Muscle layer of duodenum (tissue), 2 donors: ENCODE results near the gene LRRC14B.
"Not testable (repeated sequence)": the region's sequence is repeated elsewhere in the genome, so short reads cannot be mapped to it uniquely, and the experiment has no call there.

Source experiments
- H3K27ac ChIP-seq: one replicate; pipeline ENCODE4 v1.7.0; 2013; ENCODE audit warnings: mild to moderate bottlenecking, low read length
- H3K27me3 ChIP-seq: one replicate; pipeline ENCODE4 v1.7.0; 2013; ENCODE audit warnings: low read depth, mild to moderate bottlenecking, control low read depth, low read length
- H3K36me3 ChIP-seq, 2 donors: one replicate each; pipeline ENCODE4 v1.7.0; 2013; ENCODE audit warnings: low read length in 2 of 2, control low read depth in 1 of 2, mild to moderate bottlenecking in 1 of 2; ENCODE audit not compliant: insufficient read depth in 2 of 2, control insufficient read depth in 1 of 2
- H3K4me1 ChIP-seq, 2 donors: one replicate each; pipeline ENCODE4 v1.7.0; 2013; ENCODE audit warnings: low read length in 2 of 2, mild to moderate bottlenecking in 2 of 2, control low read depth in 1 of 2, moderate library complexity in 1 of 2; ENCODE audit not compliant: insufficient read depth in 2 of 2, control insufficient read depth in 1 of 2
- H3K4me3 ChIP-seq, 2 donors: one replicate each; pipeline ENCODE4 v1.7.0; 2013; ENCODE audit warnings: low read length in 2 of 2, low read depth in 1 of 2, mild to moderate bottlenecking in 1 of 2
- H3K9me3 ChIP-seq, 2 donors: one replicate each; pipeline ENCODE4 v1.7.0; 2013; ENCODE audit warnings: low read length in 2 of 2, control low read depth in 1 of 2, mild to moderate bottlenecking in 1 of 2; ENCODE audit not compliant: control insufficient read depth in 1 of 2
- donor health status: healthy.

The LRRC14B gene

GRCh38 chr5:161803-162110 is 29.5 kb upstream of the LRRC14B start:
- Histone ChIP-seq H3K4me1 (no peaks in the 10 kb centered on the region), H3K9me3 (no peaks in the 10 kb centered on the region), H3K36me3 (no peaks in the 10 kb centered on the region), H3K27ac (no peak overlapping the region), H3K27me3 (no peaks in the 10 kb centered on the region), H3K4me3 (no peak overlapping the region)

- Histone ChIP-seq H3K4me1 (no peaks in the 10 kb centered on the region), H3K36me3 (no peaks in the 10 kb centered on the region), H3K4me3 (no peak overlapping the region), H3K9me3 (no peaks in the 10 kb centered on the region), H3K27me3 (no peaks in the 10 kb centered on the region), H3K27ac (no peak overlapping the region)
Observed at GRCh38 chr5:162190-162564, 29.1 kb upstream of the LRRC14B start.

GRCh38 chr5:162565-163337 is 28.5 kb upstream of the LRRC14B start:
- H3K27ac ChIP-seq, result no peak overlapping the region
- H3K9me3 ChIP-seq, result no peaks in the 10 kb centered on the region
- no peaks in the 10 kb centered on the region for H3K36me3 ChIP-seq
- H3K27me3 ChIP-seq, result no peaks in the 10 kb centered on the region
- H3K4me3 ChIP-seq, result no peak overlapping the region
- no peaks in the 10 kb centered on the region for H3K4me1 ChIP-seq

GRCh38 chr5:163338-163620 is 28.0 kb upstream of the LRRC14B start:
- H3K36me3 ChIP-seq, result no peaks in the 10 kb centered on the region
- no peak overlapping the region for H3K4me3 ChIP-seq
- no peaks in the 10 kb centered on the region for H3K9me3 ChIP-seq
- no peaks in the 10 kb centered on the region for H3K27me3 ChIP-seq
- H3K4me1 ChIP-seq, result peaks cover 0 to 3% of the 10 kb centered on the region in 2 donors
- no peak overlapping the region for H3K27ac ChIP-seq

- no peaks in the 10 kb centered on the region for H3K36me3 ChIP-seq
- no peak overlapping the region for H3K4me3 ChIP-seq
- no peak overlapping the region for H3K27ac ChIP-seq
- no peaks in the 10 kb centered on the region for H3K27me3 ChIP-seq
- peaks cover 0 to 4% of the 10 kb centered on the region in 2 donors for H3K4me1 ChIP-seq
- no peaks in the 10 kb centered on the region for H3K9me3 ChIP-seq
Observed at GRCh38 chr5:163841-164240, 27.5 kb upstream of the LRRC14B start.

- no peaks in the 10 kb centered on the region for H3K27me3 ChIP-seq
- peaks cover 0 to 4% of the 10 kb centered on the region in 2 donors for H3K4me1 ChIP-seq
- no peaks in the 10 kb centered on the region for H3K36me3 ChIP-seq
- H3K27ac ChIP-seq, result no peak overlapping the region
- H3K4me3 ChIP-seq, result no peak overlapping the region
- no peaks in the 10 kb centered on the region for H3K9me3 ChIP-seq
Observed at GRCh38 chr5:164244-164643, 27.1 kb upstream of the LRRC14B start.

GRCh38 chr5:164783-165182 is 26.5 kb upstream of the LRRC14B start:
- not testable (repeated sequence) for H3K36me3 ChIP-seq, H3K4me1 ChIP-seq, H3K4me3 ChIP-seq, H3K27ac ChIP-seq, H3K9me3 ChIP-seq, H3K27me3 ChIP-seq

- Histone ChIP-seq H3K9me3 (no peaks in the 10 kb centered on the region), H3K4me3 (no peak overlapping the region), H3K27me3 (no peaks in the 10 kb centered on the region), H3K4me1 (peaks cover 0 to 4% of the 10 kb centered on the region in 2 donors), H3K36me3 (no peaks in the 10 kb centered on the region), H3K27ac (no peak overlapping the region)
Observed at GRCh38 chr5:166441-167372, 24.6 kb upstream of the LRRC14B start.

- H3K9me3 ChIP-seq, result no peaks in the 10 kb centered on the region
- H3K36me3 ChIP-seq, result no peaks in the 10 kb centered on the region
- peaks cover 0 to 4% of the 10 kb centered on the region in 2 donors for H3K4me1 ChIP-seq
- no peaks in the 10 kb centered on the region for H3K27me3 ChIP-seq
- H3K27ac ChIP-seq, result no peak overlapping the region
- H3K4me3 ChIP-seq, result no peak overlapping the region
Observed at GRCh38 chr5:167511-167910, 23.8 kb upstream of the LRRC14B start.

- H3K27ac ChIP-seq, result no peak overlapping the region
- no peaks in the 10 kb centered on the region for H3K27me3 ChIP-seq
- no peak overlapping the region for H3K4me3 ChIP-seq
- H3K4me1 ChIP-seq, result peaks cover 0 to 4% of the 10 kb centered on the region in 2 donors
- H3K36me3 ChIP-seq, result no peaks in the 10 kb centered on the region
- H3K9me3 ChIP-seq, result no peaks in the 10 kb centered on the region
Observed at GRCh38 chr5:167982-168660, 23.2 kb upstream of the LRRC14B start.

- Histone ChIP-seq H3K36me3 (no peaks in the 10 kb centered on the region), H3K27me3 (no peaks in the 10 kb centered on the region), H3K4me3 (no peak overlapping the region), H3K27ac (no peak overlapping the region), H3K9me3 (no peaks in the 10 kb centered on the region), H3K4me1 (peaks cover 0 to 4% of the 10 kb centered on the region in 2 donors)
Observed at GRCh38 chr5:169071-169727, 22.1 kb upstream of the LRRC14B start.
